Effector CD8-positive, alpha-beta T cell (primary cell): Measurements from ENCODE around the gene STARD7.
A peak's percentile ranks its signal among the peaks of the same experiment; 100 is the strongest.
"Not testable (repeated sequence)": the region's sequence is repeated elsewhere in the genome, so short reads cannot be mapped to it uniquely, and the experiment has no call there.

Source experiments
- DNase-seq: peaks from one replicate; lab custom pipeline; 2025; lab: John Stamatoyannopoulos, UW

Gene STARD7

GRCh38 chr2:96148410-96149217 lies 60.0 kb downstream of the STARD7 start:
- DNase-seq, result peak; percentile 93

GRCh38 chr2:96147593-96148201 lies 60.9 kb downstream of the STARD7 start:
- no peak for DNase-seq

GRCh38 chr2:96146881-96147592 lies 61.6 kb downstream of the STARD7 start:
- no peak for DNase-seq

GRCh38 chr2:96146153-96146880 lies 62.3 kb downstream of the STARD7 start:
- DNase-seq, result peak; percentile 83

GRCh38 chr2:96145848-96146152 lies 62.8 kb downstream of the STARD7 start:
- DNase-seq, result no peak

GRCh38 chr2:96145036-96145847 lies 63.4 kb downstream of the STARD7 start, which contains the start of gene DUSP2:
TSS of gene DUSP2 (minus strand) at chr2:96145440. CDS start at chr2:96145354, 86 bp downstream.
- peak; percentile 79 for DNase-seq

GRCh38 chr2:96144481-96145035 lies 64.1 kb downstream of the STARD7 start:
- DNase-seq, result no peak

GRCh38 chr2:96143848-96144480 lies 64.7 kb downstream of the STARD7 start:
- no peak for DNase-seq

GRCh38 chr2:96143231-96143847 lies 65.3 kb downstream of the STARD7 start:
- no peak for DNase-seq

- peak; percentile 57 for DNase-seq
Observed at GRCh38 chr2:96142217-96143113, 66.2 kb downstream of the STARD7 start.

GRCh38 chr2:96141624-96141967 lies 67.0 kb downstream of the STARD7 start:
- not testable (repeated sequence) for DNase-seq

- no peak for DNase-seq
Observed at GRCh38 chr2:96140941-96141623, 67.5 kb downstream of the STARD7 start.

GRCh38 chr2:96139181-96139758 lies 69.4 kb downstream of the STARD7 start:
- no peak for DNase-seq

- DNase-seq, result peak; percentile 42
Observed at GRCh38 chr2:96138179-96139145, 70.2 kb downstream of the STARD7 start, which contains the start of gene ASTL. TSS of gene ASTL (minus strand) at chr2:96138502. CDS start at chr2:96138436, 66 bp downstream.

- no peak for DNase-seq
Observed at GRCh38 chr2:96137321-96138178, 71.1 kb downstream of the STARD7 start.
